Cardiac septum (tissue), 1 donor: ENCODE measurements around the gene TLK1. TPM values are rescaled to one million over a fixed set of nuclear protein-coding genes. Genes with fewer than 3 reads are reported as not detected.

Experiments
- DNase-seq: peaks from one replicate; pipeline ENCODE4 v3.0.0-alpha.2; 2020; ENCODE audit warnings: low spot score
- intact Hi-C: fragments of 100-400 bp; cut with DNase I; formaldehyde crosslinking; loops from one replicate; pipeline ENCODE4 v1.14.0; 2022
- total RNA-seq: library from RNA; stranded (reverse); fragmentation: NEBNext Ultra II Directional; extraction: Animal tissue kit (Norgen Biotek cat#: 25700); gene quantifications from one replicate; pipeline ENCODE4 v1.2.1, GENCODE V29; 2021
- donor health status: DM: no; HTN: no; CAD: no.

TLK1 gene
- total RNA-seq, 1 donor from 2014 or later: 31.8 TPM

- DNase-seq: no peak
- intact Hi-C loops: no loop called here
Measured at GRCh38 chr2:170943041-170943440, 217.7 kb downstream of the TLK1 start.

- no peak for DNase-seq
- intact Hi-C loops: no loop called here
Measured at GRCh38 chr2:170942615-170943014, 218.1 kb downstream of the TLK1 start.

Other genes starting within 250 kb of the TLK1 start
- gene GORASP2, start 231.6 kb downstream of the TLK1 start, total RNA-seq: 67.1 TPM